GM03348 (cell line): ENCODE results near the gene DRC7.
"Not testable (repeated sequence)": the region's sequence is repeated elsewhere in the genome, so short reads cannot be mapped to it uniquely, and the experiment has no call there.

Source experiments
- DNase-seq: peaks from one replicate; pipeline ENCODE4 v3.0.0; 2012; ENCODE audit warnings: low spot score

Gene DRC7

GRCh38 chr16:57660715-57661463, 33.7 kb upstream of the DRC7 start:
- DNase-seq = no peak

GRCh38 chr16:57661510-57661909, 33.1 kb upstream of the DRC7 start:
- no peak for DNase-seq

GRCh38 chr16:57661936-57662906, 32.4 kb upstream of the DRC7 start:
- no peak for DNase-seq

GRCh38 chr16:57663436-57663835, 31.2 kb upstream of the DRC7 start:
- no peak for DNase-seq

- DNase-seq = no peak
Measured at GRCh38 chr16:57663917-57664661, 30.5 kb upstream of the DRC7 start.

- DNase-seq = no peak
Measured at GRCh38 chr16:57664662-57665025, 30.0 kb upstream of the DRC7 start.

GRCh38 chr16:57665541-57665940, 29.1 kb upstream of the DRC7 start:
- no peak for DNase-seq

GRCh38 chr16:57666353-57667047, 28.1 kb upstream of the DRC7 start:
- no peak for DNase-seq

GRCh38 chr16:57667048-57667525, 27.5 kb upstream of the DRC7 start:
- no peak for DNase-seq

- no peak for DNase-seq
Measured at GRCh38 chr16:57667526-57668262, 26.9 kb upstream of the DRC7 start.

GRCh38 chr16:57668263-57668571, 26.4 kb upstream of the DRC7 start, which contains the start of gene ADGRG3:
TSS of gene ADGRG3 (plus strand) at chr16:57668306. CDS start at chr16:57668348, 42 bp downstream.
- DNase-seq = no peak

- no peak for DNase-seq
Measured at GRCh38 chr16:57668630-57669475, 25.8 kb upstream of the DRC7 start.

GRCh38 chr16:57669476-57670162, 25.0 kb upstream of the DRC7 start:
- no peak for DNase-seq

GRCh38 chr16:57670196-57670595, 24.4 kb upstream of the DRC7 start:
- DNase-seq = no peak

GRCh38 chr16:57671451-57671850, 23.2 kb upstream of the DRC7 start:
- DNase-seq = not testable (repeated sequence)

- DNase-seq = no peak
Measured at GRCh38 chr16:57672416-57672815, 22.2 kb upstream of the DRC7 start.

GRCh38 chr16:57672824-57673223, 21.8 kb upstream of the DRC7 start:
- DNase-seq = no peak

- no peak for DNase-seq
Measured at GRCh38 chr16:57675741-57676551, 18.7 kb upstream of the DRC7 start.
